Body of pancreas (tissue), 4 donors: ENCODE data around the gene WSB2.

ENCODE experiments used
- CTCF ChIP-seq, 7 experiments: fragments of 450-650 bp in 4 of 7; fragments of 200-600 bp in 3 of 7; sonication (generic) in 3 of 7; IDR thresholded peaks; one replicate each; pipeline ENCODE4 v1.5.1; 2016 to 2019; ENCODE audit warnings: antibody characterized with exemption in 7 of 7
- POLR2A ChIP-seq, 3 donors: fragments of 450-650 bp; IDR thresholded peaks; one replicate each; pipeline ENCODE4 v1.6.1; 2016; ENCODE audit warnings: antibody characterized with exemption in 3 of 3, mild to moderate bottlenecking in 2 of 3

- no peak for TF ChIP-seq CTCF (IDR thresholded peaks at IDR 0.05)
- TF ChIP-seq POLR2A (IDR thresholded peaks at IDR 0.05): no peak
Observed at GRCh38 chr12:118033902-118034301, 27.1 kb downstream of the WSB2 start.
